DOHH2 (cell line): ENCODE measurements around the gene DCLK1.

Experiments
- H3F3A ChIP-seq: fragments of 200-600 bp; sonication (generic), shearing (Covaris generic); 2 replicates; pipeline ENCODE4 v1.6.0; 2016; ENCODE audit warnings: antibody characterized with exemption, mild to moderate bottlenecking; ENCODE audit not compliant: control insufficient read depth, insufficient read depth
- H3K27ac ChIP-seq: fragments of 200-600 bp; sonication (generic); 2 replicates; pipeline ENCODE4 v1.5.1; 2014; ENCODE audit warnings: low read depth, mild to moderate bottlenecking, low read length, moderate library complexity
- H3K27me3 ChIP-seq: fragments of 200-600 bp; sonication (generic); 2 replicates; pipeline ENCODE4 v1.6.1; 2014; ENCODE audit warnings: mild to moderate bottlenecking, low read length, mixed read lengths; ENCODE audit not compliant: control insufficient read depth
- H3K36me3 ChIP-seq: fragments of 200-600 bp; sonication (generic); 2 replicates; pipeline ENCODE4 v1.6.1; 2014; ENCODE audit warnings: mild to moderate bottlenecking, low read length, moderate library complexity, mixed read lengths; ENCODE audit not compliant: control insufficient read depth
- H3K4me1 ChIP-seq: fragments of 200-600 bp; sonication (generic); 2 replicates; pipeline ENCODE4 v1.6.1; 2014; ENCODE audit warnings: mild to moderate bottlenecking, low read length, mixed read lengths; ENCODE audit not compliant: control insufficient read depth
- H3K4me2 ChIP-seq: fragments of 200-600 bp; sonication (generic); 2 replicates; pipeline ENCODE4 v1.6.0; 2014; ENCODE audit warnings: mild to moderate bottlenecking, low read length, moderate library complexity
- H3K4me3 ChIP-seq: fragments of 200-600 bp; sonication (generic); 2 replicates; pipeline ENCODE4 v1.5.1; 2014; ENCODE audit warnings: mild to moderate bottlenecking, low read length, mixed read lengths
- H3K79me2 ChIP-seq: fragments of 200-600 bp; sonication (generic); 2 replicates; pipeline ENCODE4 v1.6.1; 2014; ENCODE audit warnings: mild to moderate bottlenecking, low read length, mixed read lengths; ENCODE audit not compliant: control insufficient read depth
- H3K9me2 ChIP-seq: fragments of 200-600 bp; sonication (generic); replicated peaks from 2 replicates; pipeline ENCODE4 v1.6.1; 2014; ENCODE audit warnings: mild to moderate bottlenecking, low read length, mixed read lengths; ENCODE audit not compliant: control insufficient read depth
- H3K9me3 ChIP-seq: fragments of 200-600 bp; sonication (generic); 2 replicates; pipeline ENCODE4 v1.6.1; 2014; ENCODE audit warnings: antibody characterized with exemption, low read length, mixed read lengths; ENCODE audit not compliant: control insufficient read depth, insufficient read depth
- H4K20me1 ChIP-seq: fragments of 200-600 bp; sonication (generic); 2 replicates; pipeline ENCODE4 v1.6.0; 2014; ENCODE audit warnings: low read depth, mild to moderate bottlenecking, antibody characterized with exemption, low read length, moderate library complexity; ENCODE audit not compliant: control insufficient read depth, insufficient read depth
- EZH2phosphoT487 ChIP-seq: fragments of 200-600 bp; sonication (generic); IDR thresholded peaks from 2 replicates; pipeline ENCODE4 v1.6.1; 2017; ENCODE audit warnings: borderline replicate concordance, mild to moderate bottlenecking, antibody characterized with exemption, low read length, moderate library complexity, mixed read lengths
- TF ChIP-seq, protein P1 (sequence below): fragments of 200-600 bp; sonication (generic); IDR thresholded peaks from one replicate; pipeline ENCODE4 v1.5.1; 2014; ENCODE audit warnings: antibody characterized with exemption, mild to moderate bottlenecking, low read depth, low read length; ENCODE audit not compliant: poor library complexity, severe bottlenecking

DCLK1 gene

DNA sequence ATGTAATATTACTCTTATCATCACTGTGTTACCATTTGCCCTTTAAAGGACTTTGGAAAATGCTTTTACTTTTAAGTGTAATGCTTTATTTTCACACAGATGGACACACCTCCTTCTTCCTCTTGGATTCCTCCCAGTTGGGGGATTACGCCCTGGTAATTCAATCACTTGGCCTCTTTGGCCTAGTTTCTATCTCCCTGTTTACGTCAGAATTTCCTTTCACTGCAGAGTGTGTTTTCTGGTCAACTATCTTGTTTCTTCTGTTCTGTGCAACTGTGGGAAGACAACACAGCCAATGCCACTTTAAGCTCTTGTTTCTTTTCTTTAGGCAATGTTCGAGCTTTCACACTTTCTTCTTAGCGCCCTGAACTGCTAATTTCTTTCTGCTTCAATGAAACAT is 397.4 kb downstream of the DCLK1 start:
- H3K27ac ChIP-seq: no peak overlapping the region
- H3K4me1 ChIP-seq: no peaks in the 10 kb centered on the region
- H3K36me3 ChIP-seq: no peaks in the 10 kb centered on the region
- H3K27me3 ChIP-seq: 0 out of 2 replicates have a peak, but pooled peaks cover 3% of the 10 kb centered on the region
- H3K9me2 ChIP-seq: no peaks in the 10 kb centered on the region
- no peaks in the 10 kb centered on the region for H3K9me3 ChIP-seq
- H4K20me1 ChIP-seq: no peaks in the 10 kb centered on the region
- no peak overlapping the region for H3K4me2 ChIP-seq
- no peak overlapping the region for H3K4me3 ChIP-seq
- TF ChIP-seq, protein P1, sequence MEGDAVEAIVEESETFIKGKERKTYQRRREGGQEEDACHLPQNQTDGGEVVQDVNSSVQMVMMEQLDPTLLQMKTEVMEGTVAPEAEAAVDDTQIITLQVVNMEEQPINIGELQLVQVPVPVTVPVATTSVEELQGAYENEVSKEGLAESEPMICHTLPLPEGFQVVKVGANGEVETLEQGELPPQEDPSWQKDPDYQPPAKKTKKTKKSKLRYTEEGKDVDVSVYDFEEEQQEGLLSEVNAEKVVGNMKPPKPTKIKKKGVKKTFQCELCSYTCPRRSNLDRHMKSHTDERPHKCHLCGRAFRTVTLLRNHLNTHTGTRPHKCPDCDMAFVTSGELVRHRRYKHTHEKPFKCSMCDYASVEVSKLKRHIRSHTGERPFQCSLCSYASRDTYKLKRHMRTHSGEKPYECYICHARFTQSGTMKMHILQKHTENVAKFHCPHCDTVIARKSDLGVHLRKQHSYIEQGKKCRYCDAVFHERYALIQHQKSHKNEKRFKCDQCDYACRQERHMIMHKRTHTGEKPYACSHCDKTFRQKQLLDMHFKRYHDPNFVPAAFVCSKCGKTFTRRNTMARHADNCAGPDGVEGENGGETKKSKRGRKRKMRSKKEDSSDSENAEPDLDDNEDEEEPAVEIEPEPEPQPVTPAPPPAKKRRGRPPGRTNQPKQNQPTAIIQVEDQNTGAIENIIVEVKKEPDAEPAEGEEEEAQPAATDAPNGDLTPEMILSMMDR: no peak
- no peaks in the 10 kb centered on the region for H3K79me2 ChIP-seq
- H3F3A ChIP-seq: no peaks in the 10 kb centered on the region

DNA sequence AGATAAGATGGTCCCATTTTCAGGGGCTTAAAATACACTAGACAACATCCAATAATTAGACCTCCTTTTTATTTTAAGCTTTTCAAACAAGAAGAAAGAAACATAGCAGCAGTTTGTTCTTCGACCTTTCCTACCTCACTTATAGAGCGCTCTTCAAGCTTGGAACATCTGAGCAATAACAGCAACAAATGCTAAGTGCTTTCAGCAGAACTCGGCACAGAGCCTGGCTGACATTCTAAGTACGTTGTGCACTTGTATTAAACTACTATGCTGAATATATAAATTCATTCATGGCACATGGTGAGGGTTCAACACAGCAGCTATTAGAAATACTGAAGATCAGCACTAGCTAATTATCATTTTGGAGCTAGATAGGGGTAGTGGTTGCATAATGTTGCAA is 398.6 kb downstream of the DCLK1 start:
- Histone ChIP-seq H3K27me3 (0 out of 2 replicates have a peak, but pooled peaks cover 3% of the 10 kb centered on the region), H3K79me2 (no peaks in the 10 kb centered on the region), H3K27ac (no peak overlapping the region), H3F3A (no peaks in the 10 kb centered on the region), H3K9me3 (no peaks in the 10 kb centered on the region), H3K4me2 (no peak overlapping the region), H3K36me3 (no peaks in the 10 kb centered on the region), H4K20me1 (no peaks in the 10 kb centered on the region), H3K9me2 (no peaks in the 10 kb centered on the region), H3K4me1 (no peaks in the 10 kb centered on the region), H3K4me3 (no peak overlapping the region)
- TF ChIP-seq, protein P1: no peak
- no peak for TF ChIP-seq EZH2phosphoT487

DNA sequence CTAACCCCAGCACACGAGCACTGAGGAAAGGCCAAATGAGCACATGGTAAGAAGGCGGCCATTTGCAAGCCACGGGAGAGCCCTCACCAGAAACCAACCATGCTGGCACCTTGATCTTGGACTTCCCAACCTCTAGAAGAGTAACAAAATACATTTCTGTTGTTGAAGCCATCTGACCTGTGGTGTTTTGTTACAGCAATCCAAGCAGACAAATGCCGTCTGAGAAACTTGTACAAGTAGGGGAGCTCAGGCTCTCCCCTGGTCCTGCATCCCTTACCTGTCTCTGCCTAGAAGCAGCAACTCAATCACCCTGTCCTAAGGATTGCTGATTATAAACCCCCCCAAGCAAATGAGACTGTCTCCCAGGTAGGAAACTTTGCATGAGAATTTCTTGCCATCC is 399.7 kb downstream of the DCLK1 start:
- no peak for TF ChIP-seq EZH2phosphoT487
- TF ChIP-seq, protein P1: no peak
- H3K27ac ChIP-seq: no peak overlapping the region
- H3K36me3 ChIP-seq: no peaks in the 10 kb centered on the region
- H3K4me1 ChIP-seq: no peaks in the 10 kb centered on the region
- no peaks in the 10 kb centered on the region for H4K20me1 ChIP-seq
- H3K4me3 ChIP-seq: no peak overlapping the region
- H3K9me3 ChIP-seq: no peaks in the 10 kb centered on the region
- no peaks in the 10 kb centered on the region for H3K9me2 ChIP-seq
- H3K27me3 ChIP-seq: 0 out of 2 replicates have a peak, but pooled peaks cover 3% of the 10 kb centered on the region
- H3K79me2 ChIP-seq: no peaks in the 10 kb centered on the region
- H3F3A ChIP-seq: no peaks in the 10 kb centered on the region
- no peak overlapping the region for H3K4me2 ChIP-seq
